ENCODE results near the gene GABRG3. TPM values are rescaled to one million over a fixed set of nuclear protein-coding genes. Genes with fewer than 3 reads are reported as not detected.

The GABRG3 gene
- total and polyA plus RNA-seq, 10 of the 15 experiments (the other 5 are each of a cell fraction or from before 2014, with no cell fraction given): 0.15 TPM; not detected in 9

- ATAC-seq (no peak), FAIRE-seq (no peak), DNase-seq (ENCODE audit: low read depth, low spot score) (no peak)
- in situ Hi-C loops (cut with MboI) (loop anchor here (10.0 kb wide), 1 partner anchor 58 kb away; no protein-coding TSS in a partner anchor), intact Hi-C loops (cut with micrococcal nuclease; ENCODE audit: unreplicated experiment) (no loop called here)
- TF ChIP-seq ZNF592 (IDR thresholded peaks at IDR 0.05): no peak
- no peak for TF ChIP-seq SUPT20H (IDR thresholded peaks at IDR 0.05; ENCODE audit: borderline replicate concordance, control insufficient read depth, low read depth, low read length)
- no peak for TF ChIP-seq CBFB (IDR thresholded peaks at IDR 0.05; ENCODE audit: low read depth)
- no peak for TF ChIP-seq MTA3 (IDR thresholded peaks at IDR 0.05; ENCODE audit: borderline replicate concordance, low read length)
- TF ChIP-seq ZNF207 (IDR thresholded peaks at IDR 0.05; ENCODE audit: borderline replicate concordance): no peak
- TF ChIP-seq ZBTB11 (CRISPR knock-in tag; IDR thresholded peaks at IDR 0.05): no peak
- TF ChIP-seq CHD4 (IDR thresholded peaks at IDR 0.05): no peak
- no peak for TF ChIP-seq SMAD5 (IDR thresholded peaks at IDR 0.05; ENCODE audit: low read depth)
- no peak for TF ChIP-seq E2F4 (IDR thresholded peaks at IDR 0.05; ENCODE audit: low read depth, low read length)
- no TSS peak for BruUV-seq (replicated peaks)
- Histone ChIP-seq H3K27me3 (replicated peaks in 1 of 2; ENCODE audit: control insufficient read depth in 2 of 2, insufficient read depth in 2 of 2, low read length in 1 of 2) (no peaks in the 10 kb centered on the region), H3K27ac (ENCODE audit: control insufficient read depth, insufficient read depth) (no peak overlapping the region), H3K9me3 (replicated peaks; ENCODE audit: control insufficient read depth, insufficient read depth, low read length) (no peaks in the 10 kb centered on the region; the same call in 2 of the 3 replicates), H3K36me3 (ENCODE audit: control insufficient read depth in 2 of 2, insufficient read depth in 2 of 2, low read length in 1 of 2) (no peaks in the 10 kb centered on the region), H4K20me1 (ENCODE audit: control insufficient read depth, insufficient read depth) (no peaks in the 10 kb centered on the region), H3K4me2 (ENCODE audit: control insufficient read depth, insufficient read depth) (no peak overlapping the region), H3K9ac (ENCODE audit: control insufficient read depth, insufficient read depth, low read length) (no peak overlapping the region), H2AFZ (ENCODE audit: control insufficient read depth, low read depth, low read length) (no peak overlapping the region), H3K79me2 (ENCODE audit: control insufficient read depth, insufficient read depth, low read length) (no peaks in the 10 kb centered on the region), H3K4me3 (no peak overlapping the region), H3K4me1 (ENCODE audit: control insufficient read depth, insufficient read depth, low read length) (no peaks in the 10 kb centered on the region)
- 31% methylated on average over 2 of the region's 2 CpGs for WGBS (ENCODE audit: insufficient coverage, insufficient replicate concordance, low lambda C conversion rate, missing lambda C conversion rate)
- POLR2A ChIA-PET: no interaction called here
- CTCF ChIA-PET: no interaction called here
- RAD21 ChIA-PET (ENCODE audit: unreplicated experiment): no interaction called here
- SMC1A ChIA-PET (ENCODE audit: uncharacterized antibody, unreplicated experiment): interaction anchor here (0.7 kb wide), 1 partner anchor 471 kb away, joined by 3 read pairs; no protein-coding TSS in a partner anchor
Measured at GRCh38 chr15:27396521-27396920, 425.5 kb downstream of the GABRG3 start.
